OCI-LY7 (cell line): Measurements from ENCODE around the gene MICAL3. TPM values are rescaled to one million over a fixed set of nuclear protein-coding genes. Genes with fewer than 3 reads are reported as not detected.

Experiments
- BruUV-seq: library from RNA; stranded (reverse); fragments of 400-500 nt; replicated peaks from 2 replicates; lab custom pipeline; 2021; lab: Mats Ljungman, UMichigan
- CTCF ChIA-PET: fragments of 300-600 bp; sonication (Branson Sonifier 250); formaldehyde crosslinking; loops from one replicate; lab custom pipeline; 2022; ENCODE audit warnings: antibody characterized with exemption; ENCODE audit not compliant: unreplicated experiment; lab: Charles Lee
- POLR2A ChIA-PET: fragments of 300-600 bp; sonication (Branson Sonifier 250); formaldehyde crosslinking; loops from one replicate; lab custom pipeline; 2022; ENCODE audit warnings: antibody characterized with exemption; lab: Charles Lee
- DNase-seq: peaks from one replicate; pipeline ENCODE4 v3.0.0-alpha.2; 2015; ENCODE audit warnings: low spot score
- H2AFZ ChIP-seq: fragments of 200-600 bp; sonication (generic), shearing (Covaris generic); 2 replicates; pipeline ENCODE4 v1.6.1; 2014; ENCODE audit warnings: mild to moderate bottlenecking, antibody characterized with exemption, low read length, moderate library complexity
- H3K27ac ChIP-seq: fragments of 200-600 bp; sonication (generic); 2 replicates; pipeline ENCODE4 v1.5.1; 2014; ENCODE audit warnings: mixed run types, low read depth, mild to moderate bottlenecking, moderate library complexity, low read length, inconsistent platforms; ENCODE audit not compliant: poor library complexity, severe bottlenecking
- H3K36me3 ChIP-seq: fragments of 200-600 bp; sonication (generic); 2 replicates; pipeline ENCODE4 v1.6.1; 2014; ENCODE audit warnings: mild to moderate bottlenecking, antibody characterized with exemption, low read length, moderate library complexity, mixed read lengths; ENCODE audit not compliant: insufficient read depth
- H3K4me1 ChIP-seq: fragments of 200-600 bp; sonication (generic); 2 replicates; pipeline ENCODE4 v1.5.1; 2014; ENCODE audit warnings: mild to moderate bottlenecking, low read length; ENCODE audit not compliant: insufficient read depth, poor library complexity, severe bottlenecking
- H3K4me2 ChIP-seq: fragments of 200-600 bp; sonication (generic); 2 replicates; pipeline ENCODE4 v1.6.1; 2014; ENCODE audit warnings: mild to moderate bottlenecking, low read length
- H3K4me3 ChIP-seq: fragments of 200-600 bp; sonication (generic); 2 replicates; pipeline ENCODE4 v1.5.1; 2014; ENCODE audit warnings: mild to moderate bottlenecking, low read depth, low read length; ENCODE audit not compliant: poor library complexity, severe bottlenecking
- H3K79me2 ChIP-seq: fragments of 200-600 bp; sonication (generic); 2 replicates; pipeline ENCODE4 v1.6.1; 2016; ENCODE audit warnings: low read depth, mild to moderate bottlenecking, low read length, moderate library complexity, mixed read lengths; ENCODE audit not compliant: insufficient read depth
- H3K9me2 ChIP-seq: fragments of 200-600 bp; sonication (generic); 2 replicates; pipeline ENCODE4 v1.6.1; 2016; ENCODE audit warnings: mild to moderate bottlenecking, low read length, mixed read lengths; ENCODE audit not compliant: insufficient read depth
- H3K9me3 ChIP-seq: fragments of 200-600 bp; sonication (generic); 2 replicates; pipeline ENCODE4 v1.6.1; 2014; ENCODE audit warnings: mild to moderate bottlenecking, mixed run types, low read length, mixed read lengths
- H4K20me1 ChIP-seq: fragments of 200-600 bp; sonication (generic); 2 replicates; pipeline ENCODE4 v1.6.1; 2014; ENCODE audit warnings: mild to moderate bottlenecking, antibody characterized with exemption, low read length, moderate library complexity, mixed read lengths; ENCODE audit not compliant: insufficient read depth
- CTCF ChIP-seq: fragments of 200-600 bp; sonication (generic); conservative IDR thresholded peaks from 2 replicates; pipeline ENCODE4 v1.5.1; 2014; ENCODE audit warnings: mild to moderate bottlenecking, antibody characterized with exemption, low read length, moderate library complexity, mixed read lengths
- EZH2phosphoT487 ChIP-seq: fragments of 200-600 bp; sonication (generic); IDR thresholded peaks from 2 replicates; pipeline ENCODE4 v1.6.1; 2018; ENCODE audit warnings: low read depth, borderline replicate concordance, mild to moderate bottlenecking, mixed run types, antibody characterized with exemption, low read length, moderate library complexity, mixed read lengths
- intact Hi-C: fragments of 100-400 bp; cut with micrococcal nuclease; formaldehyde crosslinking; loops from one replicate; pipeline ENCODE4 v1.10.0; 2022; ENCODE audit not compliant: unreplicated experiment
- total RNA-seq, 2 experiments: library from RNA; depleted of rRNA in 1 of 2; stranded (reverse); fragments of >200 nt in 1 of 2; shearing (Covaris generic) in 1 of 2; gene quantifications; 2 replicates each; pipeline ENCODE4 v1.2.3, GENCODE V29; 2014 to 2022

The MICAL3 gene
- total RNA-seq, 2 experiments from 2014 or later = 80.9 to 210 TPM

- H4K20me1 ChIP-seq = peaks cover 20% of the 10 kb centered on the region
- H3K9me3 ChIP-seq = no peaks in the 10 kb centered on the region
- DNase-seq = no peak
- ChIA-PET CTCF (interaction anchor here (0.5 to 2.0 kb wide), 2 partner anchors 29 to 58 kb away, joined by 3 to 6 read pairs; no protein-coding TSS in a partner anchor), POLR2A (interaction anchor here (0.6 to 2.5 kb wide), 6 partner anchors 9 to 367 kb away, joined by 4 to 8 read pairs (median 4); no protein-coding TSS in a partner anchor)
- no peak overlapping the region for H2AFZ ChIP-seq
- 0 out of 2 replicates have a peak, but pooled peaks cover 5% of the 10 kb centered on the region for H3K36me3 ChIP-seq
- TF ChIP-seq CTCF (no peak), EZH2phosphoT487 (no peak)
- no peaks in the 10 kb centered on the region for H3K9me2 ChIP-seq
- H3K79me2 ChIP-seq = peaks cover 50% of the 10 kb centered on the region; the same call in 1 of the 2 replicates
- H3K27ac ChIP-seq = peak overlapping the region; percentile 79
- H3K4me1 ChIP-seq = peaks cover 46% of the 10 kb centered on the region
- TSS peak; percentile 43 for BruUV-seq
- peak overlapping the region; percentile 75 for H3K4me3 ChIP-seq
- peak overlapping the region; percentile 81 for H3K4me2 ChIP-seq
- intact Hi-C loops = loop anchor here (1.0 to 10.0 kb wide), 3 partner anchors 30 to 295 kb away; partner anchors contain the start of gene BCL2L13
Observed at GRCh38 chr22:17772249-17772957, 252.0 kb downstream of the MICAL3 start.

- BruUV-seq = no TSS peak
- H3K36me3 ChIP-seq = 0 out of 2 replicates have a peak, but pooled peaks cover 5% of the 10 kb centered on the region
- CTCF ChIA-PET = no interaction called here
- no peak overlapping the region for H3K4me3 ChIP-seq
- H4K20me1 ChIP-seq = peaks cover 20% of the 10 kb centered on the region
- POLR2A ChIA-PET = interaction anchor here (1.3 kb wide), 1 partner anchor 295 kb away, joined by 4 read pairs; no protein-coding TSS in a partner anchor
- no peak overlapping the region for H3K27ac ChIP-seq
- no peak overlapping the region for H2AFZ ChIP-seq
- no peak overlapping the region for H3K4me2 ChIP-seq
- peaks cover 53% of the 10 kb centered on the region; the same call in 1 of the 2 replicates for H3K79me2 ChIP-seq
- peaks cover 32% of the 10 kb centered on the region for H3K4me1 ChIP-seq
- H3K9me2 ChIP-seq = no peaks in the 10 kb centered on the region
- H3K9me3 ChIP-seq = no peaks in the 10 kb centered on the region
- intact Hi-C loops = loop anchor here (5.0 to 10.0 kb wide), 2 partner anchors 136 to 297 kb away; partner anchors contain the start of gene BCL2L13
- DNase-seq = no peak
- TF ChIP-seq EZH2phosphoT487 (no peak), CTCF (no peak)
Observed at GRCh38 chr22:17770180-17771077, 253.9 kb downstream of the MICAL3 start.
